HG03439 (cell line): ENCODE measurements around the gene NECTIN1.

ENCODE experiments used
- ATAC-seq: cut with Tn5 transposase; IDR thresholded peaks from one replicate; pipeline ENCODE4 v1.9.1; 2021; ENCODE audit warnings: mild to moderate bottlenecking, moderate library complexity; ENCODE audit not compliant: unreplicated experiment

The NECTIN1 gene

DNA sequence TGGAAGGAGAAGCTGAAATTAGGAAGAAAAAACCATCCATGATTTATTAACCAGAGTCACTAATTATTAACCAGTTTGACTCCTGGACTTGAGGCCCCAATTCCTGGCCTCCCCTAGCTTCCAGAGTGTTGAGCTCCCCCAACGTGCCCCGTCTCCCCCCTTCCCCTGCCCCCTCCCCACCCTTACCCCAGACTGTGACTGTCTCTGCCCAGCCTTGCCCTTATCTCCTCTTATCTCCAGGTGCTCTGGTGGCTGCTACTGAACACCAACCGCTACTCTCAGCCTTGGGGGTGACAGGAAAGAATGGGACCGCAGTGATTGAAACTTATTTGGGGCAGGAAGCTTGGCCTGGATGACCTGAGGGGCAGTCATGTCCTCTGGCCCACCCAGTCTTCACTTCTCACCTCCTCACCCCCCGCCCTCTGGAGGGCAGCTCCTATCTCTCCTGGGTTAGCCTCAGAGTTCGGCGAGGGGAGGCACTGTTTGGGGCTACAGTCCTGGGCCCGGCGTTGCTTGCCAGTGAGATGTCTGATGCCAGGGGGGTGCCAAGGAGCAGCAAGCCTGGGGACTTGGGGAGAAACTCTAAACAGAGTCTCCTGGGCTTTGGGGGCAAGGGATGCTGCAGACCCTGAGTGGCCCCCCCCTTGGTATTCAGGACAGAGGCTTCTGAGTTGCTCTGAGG is 15.5 kb downstream of the NECTIN1 start:
- no peak for ATAC-seq

DNA sequence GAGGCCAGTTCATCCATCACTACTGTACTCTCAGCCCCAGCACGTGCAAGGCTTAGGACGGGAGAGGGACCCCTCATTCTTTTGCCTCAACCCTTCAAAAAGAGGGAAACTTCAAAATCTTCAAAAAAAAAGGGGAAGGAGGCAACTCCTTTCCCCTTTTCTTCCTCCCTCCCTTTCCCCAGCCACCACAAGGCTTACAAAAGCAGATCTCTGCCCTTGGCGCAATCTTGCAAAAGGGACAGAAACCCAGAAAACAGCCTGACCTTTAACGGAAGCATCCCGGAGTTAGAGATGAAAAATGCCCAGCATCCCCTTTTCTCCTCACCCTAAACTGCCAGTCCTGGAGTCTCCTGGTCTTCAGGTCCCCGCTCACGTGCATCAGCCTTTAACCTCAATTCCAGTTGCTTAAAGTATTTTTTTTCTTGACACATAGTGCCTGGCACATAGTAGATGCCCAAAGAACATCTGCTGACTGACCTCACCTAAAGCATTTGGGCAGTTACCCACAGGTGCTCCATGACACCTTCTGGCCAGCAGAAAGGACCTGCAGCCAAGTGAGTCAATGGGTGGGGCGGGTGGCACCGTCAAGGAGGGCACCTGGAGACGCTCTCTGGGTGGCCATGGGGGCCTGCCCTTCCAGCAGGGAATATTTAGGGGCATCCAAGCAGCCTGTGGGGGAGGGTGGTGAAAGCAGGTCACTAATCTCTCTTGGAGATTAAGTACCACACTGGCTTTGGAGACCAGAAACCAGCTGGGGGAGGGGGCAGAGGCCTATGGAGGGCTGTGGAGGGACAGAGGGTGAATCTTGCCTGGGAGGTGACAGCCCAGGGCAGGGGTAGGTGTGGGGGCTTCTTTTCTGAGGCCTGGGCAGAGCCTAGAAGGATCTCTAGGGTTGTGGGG is 16.3 kb downstream of the NECTIN1 start:
- no peak for ATAC-seq

DNA sequence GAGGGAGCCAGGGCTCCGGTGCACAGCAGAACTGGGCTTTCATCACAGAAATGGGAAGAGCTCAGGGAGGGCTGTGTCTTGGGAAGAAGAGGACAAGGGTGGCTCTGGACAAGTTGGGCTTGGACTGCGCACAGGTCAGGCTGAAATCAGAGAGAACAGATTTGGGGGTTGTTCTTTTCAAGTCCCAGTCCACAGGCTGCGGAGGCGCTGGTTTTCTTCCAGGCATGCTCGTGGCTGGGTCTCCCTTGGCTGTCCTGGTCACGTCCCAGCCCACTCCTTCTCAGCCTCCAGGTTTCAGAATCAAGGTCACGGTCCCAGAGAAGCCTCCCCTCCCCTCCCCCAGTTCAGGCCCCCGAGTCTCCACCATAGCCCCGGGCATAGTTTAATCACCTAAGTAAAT is 17.0 kb downstream of the NECTIN1 start:
- no peak for ATAC-seq

DNA sequence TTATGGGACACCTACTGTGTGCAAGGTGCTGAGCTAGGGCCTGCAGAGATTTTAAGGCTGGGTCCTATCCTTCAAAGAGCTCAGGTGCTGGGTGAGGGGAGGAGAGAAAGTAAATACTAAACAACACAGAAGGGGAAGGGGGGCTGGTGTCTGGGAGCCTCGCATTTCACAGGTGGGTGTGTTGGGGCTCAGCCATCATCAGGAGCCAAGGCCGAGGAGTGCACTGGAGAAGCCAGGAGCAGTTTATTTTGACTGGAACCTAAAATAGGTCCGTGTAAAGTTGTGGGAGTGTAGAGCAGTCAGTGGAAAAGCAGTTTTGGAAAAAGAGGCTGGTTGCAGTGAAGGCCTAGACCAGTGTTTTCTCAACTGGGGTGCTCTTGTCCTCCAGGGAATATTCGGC is 17.5 kb downstream of the NECTIN1 start:
- ATAC-seq = no peak

DNA sequence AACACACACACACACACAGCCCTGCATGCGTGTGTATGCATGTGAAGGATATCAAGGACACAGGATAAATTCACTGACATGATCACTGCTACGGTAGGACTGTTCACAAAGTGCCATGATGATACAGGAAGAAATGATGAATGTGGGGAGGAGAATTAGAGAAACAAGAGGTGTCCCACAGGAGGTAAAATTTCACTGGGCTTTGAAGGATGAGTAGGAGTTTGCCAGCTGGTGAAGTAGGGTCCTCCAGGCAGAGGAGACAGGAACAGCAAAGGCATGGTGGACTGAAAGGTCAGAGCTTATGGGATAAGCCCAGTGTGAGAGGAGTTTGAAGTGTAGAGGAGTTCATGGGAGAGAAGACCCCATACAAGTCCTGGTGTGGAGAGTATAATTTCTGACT is 18.6 kb downstream of the NECTIN1 start:
- ATAC-seq = no peak

DNA sequence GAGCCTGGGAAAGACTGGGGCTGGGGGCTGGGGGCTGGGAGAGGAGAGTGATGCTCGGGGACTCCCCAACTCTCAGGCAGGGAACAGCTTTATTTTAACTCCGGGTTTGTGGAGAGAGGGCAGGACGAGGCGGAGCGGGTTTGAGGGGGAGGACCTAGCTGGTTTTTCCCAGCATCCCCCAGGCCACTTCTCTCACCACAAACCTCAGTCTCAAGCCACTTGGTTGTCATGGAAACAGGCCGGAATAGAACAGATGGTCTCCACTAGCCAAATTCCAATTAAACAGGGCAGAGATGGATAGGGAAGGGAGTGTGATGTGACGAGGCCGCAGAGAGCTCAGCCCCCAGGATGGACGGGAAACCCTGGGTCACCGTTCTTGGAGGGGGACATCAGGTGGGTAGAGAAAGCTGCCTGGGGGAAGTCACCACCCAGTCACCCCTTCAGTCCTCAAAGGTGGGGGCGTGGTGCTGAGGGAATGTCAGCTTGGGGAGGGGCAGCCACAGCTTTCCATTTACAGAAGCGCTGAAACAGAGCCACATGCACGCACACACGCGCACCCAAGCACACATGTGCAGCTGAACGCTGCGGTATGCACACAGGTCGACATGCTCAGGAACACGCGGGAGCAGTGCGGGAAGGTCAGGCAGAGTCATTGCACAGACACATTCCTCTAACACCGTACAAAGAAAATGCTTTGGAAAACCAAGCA is 19.2 kb downstream of the NECTIN1 start:
- no peak for ATAC-seq

DNA sequence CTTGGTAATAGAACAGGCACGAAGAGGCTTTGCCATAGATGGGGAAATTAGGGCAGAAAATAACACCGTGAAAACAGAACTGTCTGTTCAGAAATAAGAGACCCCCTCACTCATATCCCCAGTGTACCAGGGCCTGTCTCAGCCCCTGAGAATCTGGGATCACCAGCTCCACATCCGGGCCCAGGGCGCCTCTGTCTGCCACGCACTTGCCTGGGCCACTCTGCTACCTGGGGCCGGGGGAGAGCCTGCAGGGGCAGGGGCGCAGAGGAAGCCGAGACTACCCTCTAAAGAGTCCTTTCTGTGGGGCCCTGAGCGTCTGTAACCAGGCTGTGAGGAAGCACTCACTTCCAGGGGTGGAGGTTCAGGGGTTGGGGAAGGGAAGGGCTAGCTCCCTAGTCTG is 19.8 kb downstream of the NECTIN1 start:
- ATAC-seq = no peak

DNA sequence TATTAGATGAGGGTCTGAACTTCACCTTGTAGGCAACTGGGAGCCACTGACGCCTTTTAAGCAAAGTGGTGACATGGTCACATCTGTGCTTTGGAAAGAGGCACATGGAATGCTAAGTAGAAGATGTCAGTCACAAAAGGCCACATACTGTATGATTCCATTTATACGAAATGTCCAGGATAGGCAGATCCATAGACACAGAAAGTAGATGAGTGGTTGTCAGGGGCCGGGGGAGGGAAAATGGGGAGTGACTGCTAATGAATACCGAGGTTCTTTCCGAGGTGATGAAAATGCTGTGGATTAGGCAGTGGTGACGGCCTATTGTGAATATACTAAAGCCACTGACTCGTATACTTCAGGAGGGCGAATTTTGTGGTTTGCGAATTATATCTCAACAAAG is 20.6 kb downstream of the NECTIN1 start:
- ATAC-seq = no peak

DNA sequence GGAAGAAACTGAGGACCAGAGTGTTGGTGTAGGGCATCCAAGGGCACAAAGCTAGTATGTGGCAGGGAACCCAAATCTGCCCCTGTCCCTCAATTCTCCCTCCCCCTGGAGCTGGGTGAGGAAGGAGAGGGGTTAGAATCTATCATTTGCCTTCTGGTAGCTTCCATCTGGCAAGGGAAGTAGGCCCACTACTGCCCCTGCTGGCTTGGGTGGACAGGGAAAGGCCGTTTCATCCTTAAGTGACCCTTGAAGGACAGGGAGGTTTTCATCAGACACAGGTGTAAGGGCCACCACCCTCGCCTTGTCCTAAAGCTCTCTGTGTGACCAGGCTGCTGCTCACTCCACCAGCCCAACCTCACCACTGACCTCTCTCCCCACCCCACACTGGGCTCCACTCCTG is 22.1 kb downstream of the NECTIN1 start:
- no peak for ATAC-seq

DNA sequence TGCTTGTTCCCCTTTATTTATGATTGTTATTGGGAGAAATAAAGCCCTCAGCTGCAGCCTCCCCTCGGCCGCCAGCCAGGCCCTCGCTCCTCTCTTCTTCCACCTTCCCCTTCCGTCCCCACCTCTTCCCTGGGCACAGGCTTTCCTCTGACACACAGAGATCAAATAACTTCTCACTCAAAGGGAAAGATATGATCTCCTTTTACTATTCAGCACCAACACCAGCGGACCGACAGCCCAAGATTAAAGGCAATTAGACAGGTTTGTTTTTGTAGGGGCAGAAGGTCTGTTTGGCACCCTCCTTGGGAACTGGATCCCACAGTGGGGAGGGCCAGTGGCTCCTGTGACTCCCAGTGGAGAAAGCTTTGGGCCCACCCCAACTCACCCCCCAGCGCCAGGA is 23.0 kb downstream of the NECTIN1 start:
- ATAC-seq = no peak

DNA sequence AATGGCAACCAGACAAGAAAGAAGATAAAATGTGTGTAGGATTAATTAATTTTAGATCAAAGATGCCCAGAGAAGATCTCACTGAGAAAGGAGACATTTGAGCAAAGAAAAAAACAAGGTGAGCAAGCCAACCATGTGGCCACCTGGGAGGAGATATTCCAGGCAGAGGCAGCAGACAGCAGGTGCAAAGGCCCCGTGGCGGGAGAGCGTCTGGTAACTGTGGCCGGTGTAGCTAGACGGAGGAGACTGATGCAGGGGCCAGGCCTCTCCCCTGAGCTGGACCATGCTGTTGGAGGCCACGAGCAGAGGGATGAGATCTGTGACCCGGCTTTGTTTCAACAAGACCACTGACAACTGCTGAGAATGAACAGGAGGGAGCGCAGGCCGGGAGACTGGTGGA is 23.6 kb downstream of the NECTIN1 start:
- ATAC-seq = no peak

DNA sequence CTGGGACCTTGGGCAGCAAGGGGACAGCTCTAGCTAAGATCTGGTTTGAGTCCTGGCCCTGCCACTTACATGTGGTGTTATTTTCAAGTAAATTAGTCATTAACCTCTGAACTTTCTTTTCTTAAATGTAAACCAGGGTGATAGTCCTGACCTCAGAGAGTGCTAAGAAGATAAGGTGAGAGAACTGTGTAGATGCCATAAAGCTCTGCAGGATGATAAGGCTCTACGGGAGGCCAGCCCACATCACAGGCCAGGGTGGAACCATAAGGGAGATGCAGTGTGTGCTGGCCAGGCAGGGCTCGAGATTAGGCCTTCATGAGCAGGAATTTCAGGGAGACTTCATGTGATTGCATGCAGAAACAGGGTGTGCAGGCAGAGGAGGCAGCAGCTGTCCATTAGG is 24.2 kb downstream of the NECTIN1 start:
- ATAC-seq = no peak

DNA sequence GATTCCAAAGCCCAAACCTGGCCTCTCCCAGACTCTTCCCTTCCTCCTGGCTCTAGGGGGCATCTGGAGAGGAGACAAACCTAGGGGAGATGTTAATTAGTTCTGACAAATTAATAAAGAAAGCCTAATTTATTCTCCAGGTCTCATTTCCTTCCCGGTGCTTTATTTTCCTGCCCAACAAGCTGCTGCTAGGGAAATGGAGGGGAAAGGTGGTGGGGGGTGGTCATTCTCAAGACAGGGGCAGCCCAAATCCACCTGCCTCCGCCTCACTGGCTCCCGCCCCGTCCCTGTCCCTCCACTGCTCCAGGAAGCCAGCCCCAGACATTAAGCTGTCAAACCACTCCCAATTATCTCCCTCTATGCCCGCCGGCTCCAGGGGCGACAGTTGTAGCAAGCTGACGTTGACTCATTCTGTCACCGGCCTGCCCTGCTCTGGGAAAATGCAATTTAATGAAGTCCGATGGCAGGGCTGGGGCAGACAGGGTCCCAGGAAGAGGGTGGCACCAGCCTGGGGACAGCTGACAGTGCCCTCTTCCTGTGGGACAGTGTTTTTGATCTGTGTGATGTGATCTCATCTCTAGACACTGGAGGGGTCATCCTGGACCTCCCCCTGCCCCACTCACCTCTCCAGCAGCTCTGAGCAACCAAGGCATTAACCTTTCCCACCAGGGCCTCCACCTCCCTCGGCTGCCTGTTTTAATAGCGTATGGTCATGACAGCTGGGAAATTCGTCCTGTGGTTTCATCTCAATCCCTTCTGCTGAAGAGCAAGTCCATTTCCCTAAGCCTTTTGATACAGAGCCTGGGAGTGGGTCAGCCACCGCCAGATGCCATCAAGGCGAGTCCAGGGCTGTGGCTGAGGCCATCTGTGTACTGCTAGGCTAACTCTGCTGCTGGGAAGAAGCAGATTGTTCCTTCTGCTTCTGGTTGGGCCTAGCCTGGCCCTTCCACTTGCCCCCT is 27.1 kb downstream of the NECTIN1 start:
- ATAC-seq = no peak

DNA sequence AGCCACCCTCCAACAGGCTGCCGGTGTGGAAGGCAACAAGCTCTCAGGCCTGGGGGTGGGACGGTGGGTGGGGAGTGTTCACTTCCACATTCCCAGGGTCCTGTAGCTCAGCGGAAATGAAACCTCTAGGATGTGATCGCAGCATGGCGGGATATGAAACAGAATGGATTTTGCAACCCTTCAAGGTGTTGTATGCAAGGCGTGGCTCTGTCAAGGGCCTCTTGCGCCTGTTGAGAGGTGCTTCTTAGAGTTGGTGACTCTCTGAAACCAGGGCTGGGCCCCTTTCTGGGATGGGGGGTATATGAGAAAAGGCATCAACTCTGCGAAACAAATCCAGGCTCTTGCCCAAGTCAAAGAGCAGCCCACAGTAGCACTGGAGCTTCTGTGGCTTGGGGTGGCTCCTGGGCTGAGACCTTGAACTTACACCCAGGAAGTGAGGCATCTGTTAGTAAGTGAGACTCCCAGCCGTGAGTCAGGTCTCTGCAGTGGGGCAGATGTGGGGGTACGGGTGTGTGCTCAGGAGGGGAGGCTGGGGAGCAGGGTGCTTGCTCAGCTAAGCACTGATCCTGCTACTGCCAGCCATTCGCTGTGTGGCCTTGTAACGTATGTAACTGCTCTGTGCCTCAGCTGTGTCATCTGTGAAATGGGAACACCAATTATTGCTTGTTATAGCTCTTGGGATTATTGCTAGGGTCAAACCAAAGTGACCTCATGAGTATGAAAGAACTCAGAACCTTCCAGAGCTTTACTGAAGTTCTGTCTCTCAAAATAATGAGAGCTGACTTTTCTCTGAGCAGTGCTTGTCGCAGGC is 28.3 kb downstream of the NECTIN1 start:
- ATAC-seq = no peak

DNA sequence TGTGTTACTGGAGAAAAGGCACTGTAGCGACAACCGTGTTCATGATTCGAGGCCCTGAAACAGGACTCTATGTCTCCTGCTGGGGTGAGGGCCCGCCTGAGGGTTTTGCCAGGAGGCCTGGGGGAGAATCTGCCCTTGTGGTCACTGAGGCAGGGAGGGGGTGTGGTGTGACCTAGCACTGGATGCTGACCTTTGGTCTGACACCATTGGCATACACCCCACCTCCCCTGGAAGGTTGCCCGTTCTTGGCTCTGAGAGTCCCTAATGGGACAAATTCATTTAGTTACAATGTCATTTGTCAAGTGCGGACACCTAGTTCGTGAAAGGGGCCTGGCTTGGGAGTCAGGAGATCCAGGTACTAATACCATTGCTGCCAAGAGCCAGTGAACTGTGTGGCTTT is 29.0 kb downstream of the NECTIN1 start:
- no peak for ATAC-seq

DNA sequence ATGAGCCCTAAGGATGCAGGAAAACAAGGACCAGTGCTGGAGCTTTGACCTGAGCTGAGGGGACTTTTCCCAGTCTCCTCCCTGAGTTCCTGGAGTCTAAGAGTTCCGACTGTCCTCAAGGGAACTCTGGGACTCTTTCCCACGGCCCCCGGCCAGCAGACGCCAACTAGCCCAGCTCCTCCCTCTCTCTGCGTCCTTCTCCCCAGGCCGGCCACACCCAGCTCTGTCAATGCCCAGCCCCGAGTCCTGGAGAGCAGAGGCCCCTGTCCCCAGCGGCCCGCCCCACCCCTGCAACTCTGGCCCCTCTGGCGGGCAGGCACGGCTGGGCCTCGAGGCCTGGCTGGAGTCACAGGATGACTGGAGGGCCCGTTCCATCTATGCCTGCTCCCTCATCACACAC is 29.8 kb downstream of the NECTIN1 start:
- ATAC-seq = no peak

DNA sequence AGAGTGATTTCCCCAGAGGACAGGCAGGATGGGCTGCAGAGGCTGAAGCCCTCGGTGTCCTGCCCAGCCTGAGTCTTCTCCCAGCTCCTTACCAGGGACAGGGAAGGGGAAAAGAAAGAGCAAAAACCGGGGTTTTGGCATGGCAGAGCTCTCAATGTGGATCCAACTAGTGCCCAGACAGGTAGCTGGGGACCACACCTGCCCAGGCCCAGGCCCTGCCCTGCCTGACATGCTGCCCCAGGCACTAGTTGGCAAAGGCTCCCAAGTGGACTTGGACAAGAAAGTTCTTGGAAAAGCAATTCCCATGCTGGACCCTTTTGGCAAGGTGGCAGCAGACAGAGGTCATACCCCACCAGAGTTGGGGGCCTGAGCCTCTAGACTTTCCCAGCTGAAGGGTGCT is 31.1 kb downstream of the NECTIN1 start:
- ATAC-seq = no peak

DNA sequence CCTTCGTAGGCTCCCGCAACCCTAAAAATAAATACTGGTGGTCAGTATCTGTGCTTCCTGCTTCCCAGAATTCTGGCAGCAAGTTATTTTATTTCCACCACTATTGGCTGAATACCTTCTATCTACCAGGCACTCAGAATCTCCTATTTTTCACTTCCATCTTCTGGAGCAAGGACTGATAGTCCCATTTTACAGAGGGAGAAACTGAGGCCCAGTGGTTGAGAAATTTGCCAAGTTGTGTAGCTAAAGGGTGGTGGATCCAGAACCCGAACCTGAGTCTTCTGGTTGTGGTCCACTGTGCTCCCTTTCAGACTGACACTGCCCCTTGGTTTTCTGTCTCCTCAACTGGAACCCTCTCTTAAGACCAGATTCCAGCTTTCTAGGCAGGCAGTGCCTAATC is 31.6 kb downstream of the NECTIN1 start:
- ATAC-seq = no peak

DNA sequence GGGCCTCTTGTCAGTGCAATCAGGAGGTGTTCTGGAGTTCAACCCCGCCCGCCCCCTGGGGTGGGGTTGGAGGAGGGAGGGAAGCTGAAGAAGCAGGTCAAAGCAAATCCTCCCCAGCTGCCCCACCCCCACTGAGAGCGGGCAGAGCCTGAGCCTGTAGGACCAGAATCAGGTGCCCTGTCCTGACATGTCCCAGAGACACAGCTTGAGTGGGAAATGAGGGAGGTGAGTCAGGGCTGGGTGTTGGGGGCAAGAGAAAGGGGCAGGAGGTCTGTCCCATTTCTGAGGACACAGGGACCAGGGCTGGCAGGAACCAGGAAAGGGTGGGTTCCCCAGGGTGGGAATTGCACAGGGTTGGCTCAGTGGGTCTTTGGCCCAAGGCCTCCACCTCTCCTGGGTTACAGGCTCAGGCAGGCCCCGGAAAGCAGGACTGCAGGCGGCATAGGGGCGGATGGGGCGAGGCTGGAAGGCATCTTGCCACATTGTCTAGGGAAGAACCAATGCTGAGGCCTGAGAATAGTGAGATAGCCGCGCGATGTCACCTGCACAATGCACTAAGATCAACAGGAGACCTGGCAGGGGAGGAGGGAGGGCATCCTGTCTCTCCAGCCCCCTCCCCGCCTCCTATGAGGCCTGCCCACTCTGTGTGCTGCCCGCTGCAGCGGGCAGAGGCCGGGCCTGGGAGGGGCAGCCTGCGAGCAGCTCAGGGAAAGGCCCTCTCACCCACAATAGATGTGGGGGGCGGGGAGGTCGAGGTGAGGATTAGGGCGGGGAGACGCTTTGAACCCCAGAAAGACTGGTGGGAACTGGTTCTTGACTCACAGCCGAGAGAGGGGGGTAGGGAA is 32.4 kb downstream of the NECTIN1 start:
- ATAC-seq = no peak
